Mucosa of descending colon (tissue), 3 donors: ENCODE measurements around the gene NTM. TPM values are rescaled to one million over a fixed set of nuclear protein-coding genes. Genes with fewer than 3 reads are reported as not detected.

Source experiments
- ATAC-seq: fragments of 200-7000 bp; cut with Tn5 transposase; one replicate; pipeline ENCODE4 v1.9.1; 2020; ENCODE audit warnings: mild to moderate bottlenecking, moderate library complexity
- DNase-seq, 3 donors: peaks; one replicate each; pipeline ENCODE4 v3.0.0-alpha.2; 2020
- H3K36me3 ChIP-seq: fragments of 200-600 bp; one replicate; pipeline ENCODE4 v1.8.0; 2021; ENCODE audit warnings: low read depth, mild to moderate bottlenecking
- H3K4me1 ChIP-seq: fragments of 200-600 bp; one replicate; pipeline ENCODE4 v1.8.0; 2021; ENCODE audit warnings: low read depth, mild to moderate bottlenecking
- H3K4me3 ChIP-seq: fragments of 200-600 bp; one replicate; pipeline ENCODE4 v1.8.0; 2021; ENCODE audit warnings: mild to moderate bottlenecking
- H3K9me3 ChIP-seq: fragments of 200-600 bp; one replicate; pipeline ENCODE4 v1.8.0; 2021; ENCODE audit warnings: mild to moderate bottlenecking
- intact Hi-C, 2 donors: fragments of 100-400 bp; cut with DNase I in 1 of 2; cut with micrococcal nuclease in 1 of 2; formaldehyde crosslinking; loops; one replicate each; pipeline versions ENCODE4 v1.11.0 to v1.11.1; 2022; cut with DNase I, micrococcal nuclease
- total RNA-seq, 3 donors: library from RNA; stranded (reverse); fragmentation: NEBNext Ultra II Directional in 2 of 3; extraction: Animal tissue kit (Norgen Biotek cat#: 25700) in 2 of 3; gene quantifications; one replicate each; pipeline versions ENCODE4 v1.2.1 to v1.2.4, GENCODE V29; 2021 to 2023
- TF ChIP-seq, protein P1 (sequence below): fragments of 200-600 bp; IDR thresholded peaks from one replicate; pipeline ENCODE4 v1.8.0; 2022; ENCODE audit warnings: antibody characterized with exemption, mild to moderate bottlenecking
- donor health status: DM: no; HTN: no; CAD: no; lungs with moderate emphysema.
- donor health status: DM: no; HTN: no; CAD: no.
- donor health status: DM: no; HTN: yes; CAD: no.

NTM gene
- total RNA-seq, 3 donors from 2014 or later: 0.64 to 7.7 (median 1.2) TPM

DNA sequence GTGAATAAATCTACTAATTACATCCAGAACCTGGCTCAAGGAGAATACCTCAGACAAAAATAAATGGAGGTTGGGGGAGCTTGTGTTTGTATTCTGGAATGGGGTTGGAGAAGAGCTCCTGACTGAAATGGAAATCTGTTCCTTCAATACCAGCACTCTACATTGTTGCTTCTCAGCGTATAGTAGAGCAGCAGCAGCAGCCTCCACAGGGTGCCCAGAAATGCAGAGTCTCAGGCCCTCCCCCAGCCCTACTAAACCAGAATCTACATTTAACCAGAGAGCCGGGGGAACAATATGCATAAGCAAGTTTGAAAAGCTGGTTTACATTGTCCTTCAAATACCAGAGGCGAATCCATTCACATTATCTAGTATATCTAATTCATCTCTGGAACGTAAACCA is 474.8 kb downstream of the NTM start:
- H3K4me3 ChIP-seq: no peak overlapping the region
- no peaks in the 10 kb centered on the region for H3K36me3 ChIP-seq
- TF ChIP-seq, protein P1, sequence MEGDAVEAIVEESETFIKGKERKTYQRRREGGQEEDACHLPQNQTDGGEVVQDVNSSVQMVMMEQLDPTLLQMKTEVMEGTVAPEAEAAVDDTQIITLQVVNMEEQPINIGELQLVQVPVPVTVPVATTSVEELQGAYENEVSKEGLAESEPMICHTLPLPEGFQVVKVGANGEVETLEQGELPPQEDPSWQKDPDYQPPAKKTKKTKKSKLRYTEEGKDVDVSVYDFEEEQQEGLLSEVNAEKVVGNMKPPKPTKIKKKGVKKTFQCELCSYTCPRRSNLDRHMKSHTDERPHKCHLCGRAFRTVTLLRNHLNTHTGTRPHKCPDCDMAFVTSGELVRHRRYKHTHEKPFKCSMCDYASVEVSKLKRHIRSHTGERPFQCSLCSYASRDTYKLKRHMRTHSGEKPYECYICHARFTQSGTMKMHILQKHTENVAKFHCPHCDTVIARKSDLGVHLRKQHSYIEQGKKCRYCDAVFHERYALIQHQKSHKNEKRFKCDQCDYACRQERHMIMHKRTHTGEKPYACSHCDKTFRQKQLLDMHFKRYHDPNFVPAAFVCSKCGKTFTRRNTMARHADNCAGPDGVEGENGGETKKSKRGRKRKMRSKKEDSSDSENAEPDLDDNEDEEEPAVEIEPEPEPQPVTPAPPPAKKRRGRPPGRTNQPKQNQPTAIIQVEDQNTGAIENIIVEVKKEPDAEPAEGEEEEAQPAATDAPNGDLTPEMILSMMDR: no peak
- DNase-seq: no peak
- ATAC-seq: no peak
- intact Hi-C loops: no loop called here
- H3K9me3 ChIP-seq: no peaks in the 10 kb centered on the region
- H3K4me1 ChIP-seq: no peaks in the 10 kb centered on the region

DNA sequence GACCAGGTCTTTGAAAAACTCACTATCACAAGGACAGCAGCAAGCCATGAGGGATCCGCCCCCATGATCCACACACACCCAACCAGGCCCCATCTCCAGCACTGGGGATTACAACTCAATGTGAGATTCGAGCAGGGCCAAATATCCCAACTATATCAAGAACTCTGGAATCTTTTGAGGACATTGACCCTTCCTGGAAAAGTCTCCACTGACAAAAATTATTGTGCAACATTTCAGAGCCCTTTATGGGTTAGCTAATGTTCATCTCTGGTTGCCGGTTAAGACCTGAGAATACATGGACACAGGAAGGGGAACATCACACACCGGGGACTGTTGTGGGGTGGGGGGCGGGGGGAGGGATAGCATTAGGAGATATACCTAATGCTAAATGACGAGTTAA is 479.1 kb downstream of the NTM start:
- Histone ChIP-seq H3K9me3 (no peaks in the 10 kb centered on the region), H3K36me3 (no peaks in the 10 kb centered on the region), H3K4me3 (no peak overlapping the region), H3K4me1 (no peaks in the 10 kb centered on the region)
- TF ChIP-seq, protein P1: no peak
- ATAC-seq (no peak), DNase-seq (no peak)
- intact Hi-C loops: no loop called here

DNA sequence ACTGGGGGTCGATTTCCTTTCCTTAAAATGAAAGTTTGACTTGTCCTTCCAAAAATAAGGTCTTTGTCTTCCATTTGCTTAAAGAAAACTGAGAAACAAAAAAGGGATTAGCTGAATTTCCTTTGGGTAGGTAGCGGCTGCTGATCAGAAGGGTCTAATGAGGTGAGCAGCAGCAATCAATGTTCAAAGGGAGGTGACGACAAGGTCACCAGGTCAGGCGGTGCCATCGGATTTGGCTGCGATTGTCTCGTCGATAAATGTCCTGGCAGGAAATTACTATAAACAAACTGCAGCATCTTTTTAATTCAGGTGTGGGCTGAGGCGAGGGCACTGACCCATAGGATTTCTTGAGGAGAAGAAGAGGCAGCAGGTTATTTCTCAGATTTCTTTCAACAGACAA is 480.1 kb downstream of the NTM start:
- Histone ChIP-seq H3K36me3 (no peaks in the 10 kb centered on the region), H3K4me1 (no peaks in the 10 kb centered on the region), H3K9me3 (no peaks in the 10 kb centered on the region), H3K4me3 (no peak overlapping the region)
- DNase-seq (no peak), ATAC-seq (no peak)
- TF ChIP-seq, protein P1: no peak
- intact Hi-C loops: no loop called here

DNA sequence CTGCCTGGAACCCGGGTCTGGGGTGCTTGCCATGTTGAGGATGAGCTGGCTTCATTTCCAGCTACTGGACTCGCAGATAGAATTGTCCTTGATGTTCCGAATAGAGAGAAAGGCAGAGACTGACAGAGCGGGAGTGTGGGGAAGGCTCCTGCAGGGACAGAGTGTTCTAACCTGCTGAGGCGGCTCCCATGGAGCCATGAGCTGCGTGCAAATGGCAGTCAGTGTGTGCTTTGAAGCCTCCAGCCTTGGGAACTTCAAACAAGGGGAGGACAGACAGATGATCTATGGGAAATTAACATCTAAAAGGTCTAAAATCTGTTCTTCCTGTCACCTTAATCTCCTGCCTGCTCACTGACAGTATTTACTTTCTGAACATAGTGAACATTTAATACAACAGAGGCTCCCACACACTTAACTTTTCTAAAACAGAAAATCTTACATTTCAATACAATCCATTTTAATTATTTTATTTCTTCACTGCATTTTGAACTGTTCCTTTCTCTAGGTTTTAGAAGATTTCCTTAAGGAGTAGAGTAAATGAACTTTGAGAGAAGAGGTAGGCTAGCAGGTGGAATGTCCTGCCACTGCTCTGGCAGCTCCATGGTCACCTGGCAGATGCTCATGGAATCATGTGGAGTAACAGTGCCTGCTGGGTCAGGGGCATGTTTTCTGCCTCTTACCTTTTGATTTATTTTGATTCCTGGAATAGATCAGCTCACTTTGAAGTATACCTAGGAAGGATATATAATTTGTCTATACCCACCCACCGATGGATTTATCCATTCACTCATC is 481.7 kb downstream of the NTM start:
- no peak for ATAC-seq
- DNase-seq: no peak
- Histone ChIP-seq H3K36me3 (no peaks in the 10 kb centered on the region), H3K9me3 (no peaks in the 10 kb centered on the region), H3K4me3 (no peak overlapping the region), H3K4me1 (no peaks in the 10 kb centered on the region)
- TF ChIP-seq, protein P1: no peak
- intact Hi-C loops: no loop called here

DNA sequence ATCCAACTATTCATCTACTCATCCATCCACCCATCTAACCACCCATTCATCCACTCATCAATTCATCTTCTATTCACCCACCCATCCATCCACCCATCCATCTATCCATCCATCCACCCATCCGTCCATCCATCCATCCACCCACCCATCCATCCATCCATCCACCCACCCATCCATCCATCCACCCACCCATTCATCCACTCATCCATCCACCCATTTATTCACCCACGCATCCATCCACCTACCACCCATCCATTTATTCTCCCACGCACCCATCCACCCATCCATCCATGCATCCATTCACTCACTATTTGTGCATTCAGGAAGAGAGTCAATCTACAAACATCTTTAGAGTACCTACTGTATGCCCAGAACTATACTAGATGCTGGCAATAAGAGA is 482.3 kb downstream of the NTM start:
- DNase-seq (no peak), ATAC-seq (no peak)
- H3K36me3 ChIP-seq: no peaks in the 10 kb centered on the region
- intact Hi-C loops: no loop called here
- H3K9me3 ChIP-seq: no peaks in the 10 kb centered on the region
- no peak overlapping the region for H3K4me3 ChIP-seq
- no peaks in the 10 kb centered on the region for H3K4me1 ChIP-seq
- TF ChIP-seq, protein P1: no peak
